ENCODE data around the gene TMC8. TPM values are rescaled to one million over a fixed set of nuclear protein-coding genes. Genes with fewer than 3 reads are reported as not detected.

TMC8 gene
- total and polyA plus RNA-seq, 2 experiments from 2014 or later = 1.2 to 1.3 TPM

DNA sequence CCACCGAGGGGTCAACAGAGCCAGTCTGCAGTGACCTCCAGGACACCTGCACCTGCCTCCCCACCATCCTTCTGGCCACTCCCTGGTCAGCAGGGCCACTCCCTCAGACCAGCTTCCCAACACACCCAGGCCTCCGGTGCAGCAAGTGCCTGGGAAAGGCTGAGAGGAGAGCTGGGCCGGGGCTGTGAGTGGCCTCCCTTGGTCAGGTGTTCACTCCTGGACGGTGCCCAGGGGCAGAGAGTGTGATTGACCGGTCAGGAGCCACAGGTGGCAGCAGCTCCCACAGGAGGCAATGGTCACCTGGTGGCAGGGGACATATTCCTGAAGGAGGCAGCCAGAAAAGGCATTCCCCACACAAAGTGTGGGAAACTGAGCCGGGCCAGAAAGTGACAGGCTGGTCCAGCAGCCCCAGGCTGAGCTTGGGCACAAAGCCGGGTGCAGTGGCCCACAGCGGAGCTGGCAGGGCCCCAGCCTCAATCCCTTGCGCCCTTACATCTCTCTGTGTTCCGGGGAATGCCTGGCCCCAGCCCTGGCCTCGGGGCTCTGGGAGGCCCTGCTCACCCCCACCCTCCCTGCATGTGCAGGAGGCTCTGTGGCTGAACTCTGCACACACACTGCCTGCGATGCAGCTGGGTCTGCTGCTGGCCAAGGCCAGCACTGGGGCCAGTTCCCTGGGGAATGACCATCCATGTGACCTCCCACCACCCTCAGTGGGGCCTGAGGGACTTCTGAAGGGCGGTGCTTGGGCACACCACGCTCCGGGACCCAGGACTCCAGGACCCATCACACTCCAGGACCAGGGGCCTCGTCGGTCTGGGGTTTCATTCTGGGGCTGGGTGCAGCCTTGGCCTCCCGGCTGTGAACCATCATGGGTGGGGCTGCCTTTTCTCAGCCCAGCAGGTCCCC is 14.4 kb downstream of the TMC8 start:
- no peak overlapping the region for H2AFZ ChIP-seq
- DNase-seq (ENCODE audit: low spot score) = no peak
- no peaks in the 10 kb centered on the region for H3K36me3 Mint-ChIP-seq (ENCODE audit: low read depth)
- no peaks in the 10 kb centered on the region for H3K79me2 ChIP-seq (replicated peaks; ENCODE audit: insufficient read depth)
- no peaks in the 10 kb centered on the region for H4K20me1 ChIP-seq (replicated peaks; ENCODE audit: insufficient read depth)
- H3K4me3 Mint-ChIP-seq = no peak overlapping the region
- no peak overlapping the region for H3K27ac ChIP-seq (ENCODE audit: low read depth)
- H3K4me1 ChIP-seq (ENCODE audit: insufficient read depth) = peaks cover 2% of the 10 kb centered on the region; the same call in 1 of the 2 replicates
- H3K4me1 Mint-ChIP-seq = peaks cover 5% of the 10 kb centered on the region; the same call in 2 of the 3 replicates
- H3K27me3 ChIP-seq (ENCODE audit: insufficient read depth) = 0 out of 2 replicates have a peak, but pooled peaks cover 3% of the 10 kb centered on the region
- no peak overlapping the region for H3K4me3 ChIP-seq
- H3K36me3 ChIP-seq (ENCODE audit: insufficient read depth) = no peaks in the 10 kb centered on the region
- H3K27ac Mint-ChIP-seq = no peak overlapping the region
- peaks cover 4% of the 10 kb centered on the region for H3K27me3 Mint-ChIP-seq (ENCODE audit: insufficient read depth, low read depth, poor library complexity)
- no peak overlapping the region for H3K4me2 ChIP-seq
- H3K9me2 ChIP-seq (ENCODE audit: insufficient read depth) = no peaks in the 10 kb centered on the region
- H3K9me3 Mint-ChIP-seq = no peaks in the 10 kb centered on the region; the same call in 2 of the 3 replicates
- 0 out of 2 replicates have a peak, but pooled peaks cover 1% of the 10 kb centered on the region for H3F3A ChIP-seq (replicated peaks; ENCODE audit: low read depth)
- no peak for TF ChIP-seq ZNF331 (CRISPR knock-in tag; IDR thresholded peaks at IDR 0.05; ENCODE audit: low read depth)
- TF ChIP-seq CREB1 (CRISPR knock-in tag; IDR thresholded peaks at IDR 0.05; ENCODE audit: low read depth) = no peak
- no peak for TF ChIP-seq EZH2 (IDR thresholded peaks at IDR 0.05; ENCODE audit: low read depth, unreplicated experiment)
- TF ChIP-seq ZNF114 (CRISPR knock-in tag; IDR thresholded peaks at IDR 0.05) = no peak
- TF ChIP-seq, protein P1, sequence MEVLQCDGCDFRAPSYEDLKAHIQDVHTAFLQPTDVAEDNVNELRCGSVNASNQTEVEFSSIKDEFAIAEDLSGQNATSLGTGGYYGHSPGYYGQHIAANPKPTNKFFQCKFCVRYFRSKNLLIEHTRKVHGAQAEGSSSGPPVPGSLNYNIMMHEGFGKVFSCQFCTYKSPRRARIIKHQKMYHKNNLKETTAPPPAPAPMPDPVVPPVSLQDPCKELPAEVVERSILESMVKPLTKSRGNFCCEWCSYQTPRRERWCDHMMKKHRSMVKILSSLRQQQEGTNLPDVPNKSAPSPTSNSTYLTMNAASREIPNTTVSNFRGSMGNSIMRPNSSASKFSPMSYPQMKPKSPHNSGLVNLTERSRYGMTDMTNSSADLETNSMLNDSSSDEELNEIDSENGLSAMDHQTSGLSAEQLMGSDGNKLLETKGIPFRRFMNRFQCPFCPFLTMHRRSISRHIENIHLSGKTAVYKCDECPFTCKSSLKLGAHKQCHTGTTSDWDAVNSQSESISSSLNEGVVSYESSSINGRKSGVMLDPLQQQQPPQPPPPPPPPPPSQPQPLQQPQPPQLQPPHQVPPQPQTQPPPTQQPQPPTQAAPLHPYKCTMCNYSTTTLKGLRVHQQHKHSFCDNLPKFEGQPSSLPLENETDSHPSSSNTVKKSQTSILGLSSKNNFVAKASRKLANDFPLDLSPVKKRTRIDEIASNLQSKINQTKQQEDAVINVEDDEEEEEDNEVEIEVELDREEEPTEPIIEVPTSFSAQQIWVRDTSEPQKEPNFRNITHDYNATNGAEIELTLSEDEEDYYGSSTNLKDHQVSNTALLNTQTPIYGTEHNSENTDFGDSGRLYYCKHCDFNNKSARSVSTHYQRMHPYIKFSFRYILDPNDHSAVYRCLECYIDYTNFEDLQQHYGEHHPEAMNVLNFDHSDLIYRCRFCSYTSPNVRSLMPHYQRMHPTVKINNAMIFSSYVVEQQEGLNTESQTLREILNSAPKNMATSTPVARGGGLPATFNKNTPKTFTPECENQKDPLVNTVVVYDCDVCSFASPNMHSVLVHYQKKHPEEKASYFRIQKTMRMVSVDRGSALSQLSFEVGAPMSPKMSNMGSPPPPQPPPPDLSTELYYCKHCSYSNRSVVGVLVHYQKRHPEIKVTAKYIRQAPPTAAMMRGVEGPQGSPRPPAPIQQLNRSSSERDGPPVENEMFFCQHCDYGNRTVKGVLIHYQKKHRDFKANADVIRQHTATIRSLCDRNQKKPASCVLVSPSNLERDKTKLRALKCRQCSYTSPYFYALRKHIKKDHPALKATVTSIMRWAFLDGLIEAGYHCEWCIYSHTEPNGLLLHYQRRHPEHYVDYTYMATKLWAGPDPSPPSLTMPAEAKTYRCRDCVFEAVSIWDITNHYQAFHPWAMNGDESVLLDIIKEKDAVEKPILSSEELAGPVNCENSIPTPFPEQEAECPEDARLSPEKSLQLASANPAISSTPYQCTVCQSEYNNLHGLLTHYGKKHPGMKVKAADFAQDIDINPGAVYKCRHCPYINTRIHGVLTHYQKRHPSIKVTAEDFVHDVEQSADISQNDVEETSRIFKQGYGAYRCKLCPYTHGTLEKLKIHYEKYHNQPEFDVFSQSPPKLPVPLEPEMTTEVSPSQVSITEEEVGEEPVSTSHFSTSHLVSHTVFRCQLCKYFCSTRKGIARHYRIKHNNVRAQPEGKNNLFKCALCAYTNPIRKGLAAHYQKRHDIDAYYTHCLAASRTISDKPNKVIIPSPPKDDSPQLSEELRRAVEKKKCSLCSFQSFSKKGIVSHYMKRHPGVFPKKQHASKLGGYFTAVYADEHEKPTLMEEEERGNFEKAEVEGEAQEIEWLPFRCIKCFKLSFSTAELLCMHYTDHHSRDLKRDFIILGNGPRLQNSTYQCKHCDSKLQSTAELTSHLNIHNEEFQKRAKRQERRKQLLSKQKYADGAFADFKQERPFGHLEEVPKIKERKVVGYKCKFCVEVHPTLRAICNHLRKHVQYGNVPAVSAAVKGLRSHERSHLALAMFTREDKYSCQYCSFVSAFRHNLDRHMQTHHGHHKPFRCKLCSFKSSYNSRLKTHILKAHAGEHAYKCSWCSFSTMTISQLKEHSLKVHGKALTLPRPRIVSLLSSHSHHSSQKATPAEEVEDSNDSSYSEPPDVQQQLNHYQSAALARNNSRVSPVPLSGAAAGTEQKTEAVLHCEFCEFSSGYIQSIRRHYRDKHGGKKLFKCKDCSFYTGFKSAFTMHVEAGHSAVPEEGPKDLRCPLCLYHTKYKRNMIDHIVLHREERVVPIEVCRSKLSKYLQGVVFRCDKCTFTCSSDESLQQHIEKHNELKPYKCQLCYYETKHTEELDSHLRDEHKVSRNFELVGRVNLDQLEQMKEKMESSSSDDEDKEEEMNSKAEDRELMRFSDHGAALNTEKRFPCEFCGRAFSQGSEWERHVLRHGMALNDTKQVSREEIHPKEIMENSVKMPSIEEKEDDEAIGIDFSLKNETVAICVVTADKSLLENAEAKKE (CRISPR knock-in tag; IDR thresholded peaks at IDR 0.05) = no peak
- no peak for TF ChIP-seq POLR2AphosphoS5 (IDR thresholded peaks at IDR 0.05; ENCODE audit: low read depth)
- no peak for TF ChIP-seq JUNB (IDR thresholded peaks at IDR 0.05; ENCODE audit: unreplicated experiment)
- TF ChIP-seq NANOG (IDR thresholded peaks at IDR 0.05; ENCODE audit: borderline replicate concordance) = no peak
- no peak for TF ChIP-seq STAT1 (IDR thresholded peaks at IDR 0.05; ENCODE audit: unreplicated experiment)
- no peak for TF ChIP-seq EZH2phosphoT487 (IDR thresholded peaks at IDR 0.05; ENCODE audit: unreplicated experiment)
- TF ChIP-seq, protein P2, sequence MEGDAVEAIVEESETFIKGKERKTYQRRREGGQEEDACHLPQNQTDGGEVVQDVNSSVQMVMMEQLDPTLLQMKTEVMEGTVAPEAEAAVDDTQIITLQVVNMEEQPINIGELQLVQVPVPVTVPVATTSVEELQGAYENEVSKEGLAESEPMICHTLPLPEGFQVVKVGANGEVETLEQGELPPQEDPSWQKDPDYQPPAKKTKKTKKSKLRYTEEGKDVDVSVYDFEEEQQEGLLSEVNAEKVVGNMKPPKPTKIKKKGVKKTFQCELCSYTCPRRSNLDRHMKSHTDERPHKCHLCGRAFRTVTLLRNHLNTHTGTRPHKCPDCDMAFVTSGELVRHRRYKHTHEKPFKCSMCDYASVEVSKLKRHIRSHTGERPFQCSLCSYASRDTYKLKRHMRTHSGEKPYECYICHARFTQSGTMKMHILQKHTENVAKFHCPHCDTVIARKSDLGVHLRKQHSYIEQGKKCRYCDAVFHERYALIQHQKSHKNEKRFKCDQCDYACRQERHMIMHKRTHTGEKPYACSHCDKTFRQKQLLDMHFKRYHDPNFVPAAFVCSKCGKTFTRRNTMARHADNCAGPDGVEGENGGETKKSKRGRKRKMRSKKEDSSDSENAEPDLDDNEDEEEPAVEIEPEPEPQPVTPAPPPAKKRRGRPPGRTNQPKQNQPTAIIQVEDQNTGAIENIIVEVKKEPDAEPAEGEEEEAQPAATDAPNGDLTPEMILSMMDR (conservative IDR thresholded peaks at IDR 0.05; ENCODE audit: low read depth in 2 of 2) = no peak
- TF ChIP-seq, protein P3, sequence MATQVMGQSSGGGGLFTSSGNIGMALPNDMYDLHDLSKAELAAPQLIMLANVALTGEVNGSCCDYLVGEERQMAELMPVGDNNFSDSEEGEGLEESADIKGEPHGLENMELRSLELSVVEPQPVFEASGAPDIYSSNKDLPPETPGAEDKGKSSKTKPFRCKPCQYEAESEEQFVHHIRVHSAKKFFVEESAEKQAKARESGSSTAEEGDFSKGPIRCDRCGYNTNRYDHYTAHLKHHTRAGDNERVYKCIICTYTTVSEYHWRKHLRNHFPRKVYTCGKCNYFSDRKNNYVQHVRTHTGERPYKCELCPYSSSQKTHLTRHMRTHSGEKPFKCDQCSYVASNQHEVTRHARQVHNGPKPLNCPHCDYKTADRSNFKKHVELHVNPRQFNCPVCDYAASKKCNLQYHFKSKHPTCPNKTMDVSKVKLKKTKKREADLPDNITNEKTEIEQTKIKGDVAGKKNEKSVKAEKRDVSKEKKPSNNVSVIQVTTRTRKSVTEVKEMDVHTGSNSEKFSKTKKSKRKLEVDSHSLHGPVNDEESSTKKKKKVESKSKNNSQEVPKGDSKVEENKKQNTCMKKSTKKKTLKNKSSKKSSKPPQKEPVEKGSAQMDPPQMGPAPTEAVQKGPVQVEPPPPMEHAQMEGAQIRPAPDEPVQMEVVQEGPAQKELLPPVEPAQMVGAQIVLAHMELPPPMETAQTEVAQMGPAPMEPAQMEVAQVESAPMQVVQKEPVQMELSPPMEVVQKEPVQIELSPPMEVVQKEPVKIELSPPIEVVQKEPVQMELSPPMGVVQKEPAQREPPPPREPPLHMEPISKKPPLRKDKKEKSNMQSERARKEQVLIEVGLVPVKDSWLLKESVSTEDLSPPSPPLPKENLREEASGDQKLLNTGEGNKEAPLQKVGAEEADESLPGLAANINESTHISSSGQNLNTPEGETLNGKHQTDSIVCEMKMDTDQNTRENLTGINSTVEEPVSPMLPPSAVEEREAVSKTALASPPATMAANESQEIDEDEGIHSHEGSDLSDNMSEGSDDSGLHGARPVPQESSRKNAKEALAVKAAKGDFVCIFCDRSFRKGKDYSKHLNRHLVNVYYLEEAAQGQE (IDR thresholded peaks at IDR 0.05; ENCODE audit: unreplicated experiment) = no peak
- TF ChIP-seq, protein P4, sequence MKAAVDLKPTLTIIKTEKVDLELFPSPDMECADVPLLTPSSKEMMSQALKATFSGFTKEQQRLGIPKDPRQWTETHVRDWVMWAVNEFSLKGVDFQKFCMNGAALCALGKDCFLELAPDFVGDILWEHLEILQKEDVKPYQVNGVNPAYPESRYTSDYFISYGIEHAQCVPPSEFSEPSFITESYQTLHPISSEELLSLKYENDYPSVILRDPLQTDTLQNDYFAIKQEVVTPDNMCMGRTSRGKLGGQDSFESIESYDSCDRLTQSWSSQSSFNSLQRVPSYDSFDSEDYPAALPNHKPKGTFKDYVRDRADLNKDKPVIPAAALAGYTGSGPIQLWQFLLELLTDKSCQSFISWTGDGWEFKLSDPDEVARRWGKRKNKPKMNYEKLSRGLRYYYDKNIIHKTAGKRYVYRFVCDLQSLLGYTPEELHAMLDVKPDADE (IDR thresholded peaks at IDR 0.05) = no peak
- ATAC-seq = no peak

All from GM23338 (cell line).